Loucy (cell line): Measurements from ENCODE around the gene MTRF1L.

Source experiments
- EZH2phosphoT487 ChIP-seq: fragments of 200-600 bp; IDR thresholded peaks from 2 replicates; pipeline ENCODE4 v1.6.1; 2018; ENCODE audit warnings: antibody characterized with exemption, mild to moderate bottlenecking, moderate library complexity, borderline replicate concordance
- TF ChIP-seq, protein P1 (sequence below): fragments of 200-600 bp; sonication (generic); conservative IDR thresholded peaks from 2 replicates; pipeline ENCODE4 v1.5.1; 2014; ENCODE audit warnings: mild to moderate bottlenecking, antibody characterized with exemption, low read length

DNA sequence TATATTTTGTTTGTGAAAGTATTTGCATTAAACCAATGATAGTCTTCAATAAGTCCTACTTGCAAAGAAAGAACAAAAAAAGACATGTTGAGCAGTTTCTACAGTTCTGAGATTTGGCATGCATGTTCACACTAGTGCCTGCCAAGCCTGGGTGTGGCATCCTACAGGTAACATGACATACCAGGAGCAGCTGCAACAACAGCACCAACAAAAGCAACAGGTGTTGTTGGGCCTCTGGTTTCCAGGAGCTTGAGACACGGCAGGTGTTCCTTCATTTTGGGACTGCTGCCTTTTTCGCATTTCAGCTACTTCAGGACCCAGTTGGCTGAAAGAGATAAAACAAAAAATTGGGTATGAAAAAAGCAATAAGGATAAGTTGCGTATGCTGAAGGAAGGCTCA lies 41.2 kb upstream of the MTRF1L start:
- TF ChIP-seq, protein P1, sequence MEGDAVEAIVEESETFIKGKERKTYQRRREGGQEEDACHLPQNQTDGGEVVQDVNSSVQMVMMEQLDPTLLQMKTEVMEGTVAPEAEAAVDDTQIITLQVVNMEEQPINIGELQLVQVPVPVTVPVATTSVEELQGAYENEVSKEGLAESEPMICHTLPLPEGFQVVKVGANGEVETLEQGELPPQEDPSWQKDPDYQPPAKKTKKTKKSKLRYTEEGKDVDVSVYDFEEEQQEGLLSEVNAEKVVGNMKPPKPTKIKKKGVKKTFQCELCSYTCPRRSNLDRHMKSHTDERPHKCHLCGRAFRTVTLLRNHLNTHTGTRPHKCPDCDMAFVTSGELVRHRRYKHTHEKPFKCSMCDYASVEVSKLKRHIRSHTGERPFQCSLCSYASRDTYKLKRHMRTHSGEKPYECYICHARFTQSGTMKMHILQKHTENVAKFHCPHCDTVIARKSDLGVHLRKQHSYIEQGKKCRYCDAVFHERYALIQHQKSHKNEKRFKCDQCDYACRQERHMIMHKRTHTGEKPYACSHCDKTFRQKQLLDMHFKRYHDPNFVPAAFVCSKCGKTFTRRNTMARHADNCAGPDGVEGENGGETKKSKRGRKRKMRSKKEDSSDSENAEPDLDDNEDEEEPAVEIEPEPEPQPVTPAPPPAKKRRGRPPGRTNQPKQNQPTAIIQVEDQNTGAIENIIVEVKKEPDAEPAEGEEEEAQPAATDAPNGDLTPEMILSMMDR: no peak
- TF ChIP-seq EZH2phosphoT487: no peak
